Effector CD4-positive, alpha-beta T cell (primary cell): Measurements from ENCODE around the gene ERMARD.

ENCODE experiments used
- DNase-seq: peaks from one replicate; pipeline ENCODE4 v3.0.0-alpha.2; 2020
- total RNA-seq: gene quantifications from one replicate; lab custom pipeline; 2026; lab: John Stamatoyannopoulos, UW

Gene ERMARD
- total RNA-seq, result 33.8 reads per million, percentile 59 among the genes with 10 or more reads in this experiment

DNA sequence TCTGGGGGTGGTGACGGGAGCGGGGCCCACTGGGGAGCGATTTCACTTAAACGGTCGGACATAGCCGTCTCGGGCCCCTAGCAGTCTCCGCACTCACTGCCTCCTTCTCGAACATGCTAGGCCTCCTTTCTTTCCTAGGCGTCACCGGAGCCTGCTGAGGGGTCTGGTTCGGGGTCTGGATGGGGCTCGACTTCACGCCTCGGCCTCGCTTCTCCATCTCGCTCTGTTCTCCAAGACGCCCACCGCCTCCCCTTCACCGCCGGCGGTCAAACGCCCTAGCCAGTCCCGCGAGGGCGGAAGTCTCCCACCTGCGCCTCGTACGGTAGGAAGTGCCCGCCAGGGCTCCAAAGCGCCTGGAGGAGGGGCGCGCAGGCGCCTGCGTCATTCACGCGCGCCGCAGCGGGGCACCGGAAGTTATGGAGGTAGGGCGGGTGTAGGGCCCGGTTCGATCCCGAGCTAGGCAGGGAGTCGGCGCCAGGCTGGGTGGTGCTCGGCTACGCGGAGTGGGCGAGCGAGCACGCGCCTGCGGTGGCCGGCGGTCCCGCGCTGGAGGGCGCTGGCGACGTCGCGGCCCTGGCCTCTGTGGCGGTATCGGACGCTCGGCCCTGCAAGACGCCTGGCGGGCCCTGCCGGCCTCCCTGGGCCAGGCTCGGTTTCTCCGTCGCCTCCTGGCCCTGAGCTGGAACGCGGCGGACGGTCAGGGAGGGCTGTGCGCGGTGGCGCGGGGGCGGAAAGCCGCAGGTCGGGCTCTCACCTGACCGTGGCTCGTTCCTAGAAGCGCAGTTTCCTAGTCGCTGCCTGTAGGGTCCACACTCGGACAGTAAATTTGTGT is at the start of gene ERMARD, which contains the start of gene DYNLT2:
Gene ERMARD (plus strand): TSS at position 381 of the 832 bp plus-strand sequence. CDS start 36 bp downstream, at position 417.
Gene DYNLT2 (minus strand): TSS at position 331 of the 832 bp plus-strand sequence. CDS start 114 bp downstream, at position 217.
- peak; percentile 89 for DNase-seq

DNA sequence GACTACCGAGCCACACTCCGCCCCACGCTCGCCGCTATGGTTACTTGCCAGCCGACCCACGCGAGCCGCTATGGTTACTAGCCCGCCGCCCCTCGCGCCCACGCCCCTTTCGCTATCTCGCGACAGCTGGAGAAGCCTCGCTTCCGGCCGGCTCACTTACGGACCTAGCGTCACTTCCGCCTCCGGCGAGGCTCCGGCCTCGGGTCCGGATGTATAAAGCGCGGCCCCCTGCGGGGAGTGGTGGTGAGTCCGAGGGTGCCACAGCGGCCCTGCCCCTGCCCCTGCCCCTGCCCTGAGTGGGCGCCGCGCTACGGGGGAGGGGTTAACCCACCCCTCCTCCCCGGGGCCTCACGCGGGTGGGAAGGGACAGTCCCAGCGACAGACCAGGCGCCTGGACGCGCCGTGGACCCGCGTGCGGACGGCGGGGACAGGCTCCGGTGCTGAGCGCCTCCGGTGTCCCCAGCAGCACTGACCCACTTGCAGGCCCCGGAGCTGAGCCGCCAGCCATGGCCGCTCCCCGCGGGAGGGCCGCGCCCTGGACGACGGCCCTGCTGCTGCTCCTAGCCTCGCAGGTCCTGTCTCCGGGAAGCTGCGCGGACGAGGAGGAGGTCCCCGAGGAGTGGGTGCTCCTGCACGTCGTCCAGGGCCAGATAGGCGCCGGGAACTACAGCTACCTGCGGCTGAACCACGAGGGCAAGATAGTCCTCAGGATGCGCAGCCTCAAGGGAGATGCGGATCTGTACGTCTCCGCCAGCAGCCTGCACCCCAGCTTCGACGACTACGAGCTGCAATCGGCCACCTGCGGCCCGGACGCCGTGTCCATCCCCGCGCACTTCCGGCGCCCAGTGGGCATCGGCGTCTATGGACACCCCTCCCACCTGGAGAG is 49.2 kb upstream of the ERMARD start, which contains the start of the genes C6orf120 and WDR27:
Gene C6orf120 (plus strand): TSS at position 173 of the 886 bp plus-strand sequence. CDS start 334 bp downstream, at position 507.
Gene WDR27 (minus strand): TSS at position 76 of the 886 bp plus-strand sequence. CDS start 13,024 bp downstream, outside the sequence.
- DNase-seq, result peak; percentile 96

DNA sequence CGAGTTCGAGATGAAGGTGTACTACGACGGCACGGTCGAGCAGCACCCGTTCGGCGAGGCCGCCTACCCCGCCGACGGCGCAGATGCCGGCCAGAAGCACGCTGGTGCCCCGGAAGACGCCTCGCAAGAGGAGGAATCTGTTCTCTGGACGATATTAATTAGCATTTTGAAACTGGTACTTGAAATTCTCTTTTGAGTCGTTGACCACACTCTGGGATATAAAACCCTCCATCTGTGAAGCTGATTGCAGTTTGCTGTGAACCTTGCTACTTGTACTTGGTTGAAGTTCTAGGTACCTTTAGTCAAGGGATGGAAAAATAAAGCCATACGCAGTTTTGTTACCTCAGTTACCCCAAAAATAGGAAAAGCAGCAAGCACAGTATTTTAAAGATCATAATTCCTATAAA is 48.6 kb upstream of the ERMARD start:
- DNase-seq, result no peak

DNA sequence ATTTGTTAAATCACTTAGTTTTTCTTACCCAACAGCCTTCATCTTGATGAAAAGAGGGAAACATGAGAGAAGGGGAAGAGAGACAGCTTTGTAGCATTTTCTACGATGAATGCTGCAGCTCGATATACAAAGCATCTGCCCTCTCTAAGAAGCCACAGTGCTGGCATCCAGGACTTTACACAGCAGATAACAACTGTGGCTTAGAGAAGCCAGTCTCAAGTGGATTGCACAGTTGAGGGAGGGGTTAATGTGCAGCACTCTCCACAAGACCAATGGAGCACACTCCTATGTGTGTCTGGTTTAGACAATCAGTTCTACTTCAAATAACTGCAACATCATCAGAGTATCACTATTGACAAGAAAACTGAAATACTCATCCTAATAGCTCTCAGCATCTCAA is 43.6 kb upstream of the ERMARD start:
- no peak for DNase-seq

DNA sequence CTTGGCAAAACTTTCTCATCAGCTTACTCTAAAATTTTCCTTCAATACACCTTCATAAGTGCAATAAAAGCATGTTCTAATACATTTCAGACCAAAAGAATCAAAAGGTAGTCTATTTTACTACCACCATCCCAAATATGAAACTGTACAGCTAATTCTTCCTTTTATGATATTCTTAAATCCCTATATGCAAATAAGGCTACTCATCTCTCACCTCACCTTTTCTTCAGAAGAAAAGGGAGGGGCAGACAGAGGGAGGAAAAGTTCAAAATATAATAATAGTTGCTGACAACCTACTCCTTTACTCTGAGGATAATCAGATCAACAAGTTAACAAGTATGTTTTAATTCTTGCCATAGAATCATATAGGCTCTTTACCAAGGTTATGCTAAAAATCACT is 42.1 kb upstream of the ERMARD start:
- no peak for DNase-seq

DNA sequence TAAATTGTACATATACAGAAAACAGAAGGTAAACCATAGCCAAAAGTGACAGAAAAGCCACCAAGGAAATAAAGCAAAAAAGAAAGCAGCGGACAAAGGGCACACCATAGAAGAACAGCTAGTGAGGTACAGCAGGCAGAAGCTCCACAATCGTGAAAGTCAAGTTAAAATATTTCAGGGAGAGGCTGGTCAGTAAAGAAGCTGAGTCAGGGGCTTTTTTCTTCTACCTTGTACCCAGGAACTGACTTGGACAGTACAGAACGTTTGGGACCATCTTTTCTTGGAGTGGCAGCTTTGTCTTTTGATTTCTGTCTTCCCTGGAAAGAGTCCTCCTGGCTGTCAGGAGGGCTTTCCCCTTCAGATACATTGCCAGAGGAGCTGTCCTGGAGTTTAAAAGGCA is 41.4 kb upstream of the ERMARD start:
- DNase-seq, result no peak

DNA sequence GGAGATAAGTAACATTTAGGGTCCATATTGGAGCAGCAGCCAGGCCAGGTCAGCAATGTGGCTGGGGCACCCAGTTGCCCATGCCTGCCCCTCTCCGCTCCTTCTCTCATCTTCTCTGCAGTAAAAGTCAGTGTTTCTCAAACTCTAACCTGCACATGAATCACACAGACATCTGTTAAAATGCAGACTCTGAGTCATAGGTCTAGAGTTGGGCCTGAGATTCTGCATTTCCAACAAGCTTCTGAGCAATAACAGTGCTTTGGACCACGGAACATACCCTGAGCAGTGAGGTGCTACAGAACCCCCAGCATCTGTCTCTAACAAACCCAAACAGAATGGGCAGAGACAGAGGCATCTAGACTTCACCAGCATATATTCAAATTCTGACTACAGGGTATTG is 37.2 kb upstream of the ERMARD start:
- DNase-seq, result no peak

DNA sequence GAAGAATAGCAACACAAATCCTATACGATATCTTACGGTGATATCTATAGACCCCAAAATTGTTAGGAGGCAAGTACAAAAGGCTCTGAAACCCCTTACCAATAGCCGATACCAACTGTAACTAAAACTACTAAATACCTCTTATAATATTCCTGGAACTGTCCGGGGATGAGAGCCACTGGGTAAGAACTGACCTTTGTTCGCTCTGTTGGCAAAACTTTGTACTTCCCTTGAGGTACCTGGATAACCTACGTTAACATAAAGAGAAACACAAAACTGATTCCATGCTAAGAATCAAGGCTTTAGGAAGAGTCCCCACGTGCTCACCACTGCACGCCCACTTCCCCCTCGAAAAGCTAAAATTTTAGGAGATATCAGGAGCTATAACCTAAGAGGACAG is 36.8 kb upstream of the ERMARD start:
- no peak for DNase-seq

DNA sequence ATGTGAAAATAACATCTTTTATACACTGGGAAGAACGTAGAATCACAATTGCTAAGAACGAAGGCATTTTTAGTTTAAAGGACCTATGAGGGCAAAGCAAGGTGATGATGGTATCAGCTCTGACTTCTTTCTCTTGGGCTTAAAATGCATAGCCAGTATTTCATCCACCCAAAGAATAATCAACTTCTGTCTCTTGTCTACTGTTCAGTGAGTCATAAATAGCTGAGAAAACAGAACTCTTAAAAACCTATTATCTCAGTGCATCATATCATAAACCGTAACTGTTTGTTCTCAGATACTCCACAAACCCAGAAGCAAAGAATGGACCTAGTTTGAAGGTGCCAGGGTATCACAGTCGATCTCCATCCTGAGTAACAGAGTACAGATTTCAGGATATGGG is 32.3 kb upstream of the ERMARD start:
- no peak for DNase-seq

DNA sequence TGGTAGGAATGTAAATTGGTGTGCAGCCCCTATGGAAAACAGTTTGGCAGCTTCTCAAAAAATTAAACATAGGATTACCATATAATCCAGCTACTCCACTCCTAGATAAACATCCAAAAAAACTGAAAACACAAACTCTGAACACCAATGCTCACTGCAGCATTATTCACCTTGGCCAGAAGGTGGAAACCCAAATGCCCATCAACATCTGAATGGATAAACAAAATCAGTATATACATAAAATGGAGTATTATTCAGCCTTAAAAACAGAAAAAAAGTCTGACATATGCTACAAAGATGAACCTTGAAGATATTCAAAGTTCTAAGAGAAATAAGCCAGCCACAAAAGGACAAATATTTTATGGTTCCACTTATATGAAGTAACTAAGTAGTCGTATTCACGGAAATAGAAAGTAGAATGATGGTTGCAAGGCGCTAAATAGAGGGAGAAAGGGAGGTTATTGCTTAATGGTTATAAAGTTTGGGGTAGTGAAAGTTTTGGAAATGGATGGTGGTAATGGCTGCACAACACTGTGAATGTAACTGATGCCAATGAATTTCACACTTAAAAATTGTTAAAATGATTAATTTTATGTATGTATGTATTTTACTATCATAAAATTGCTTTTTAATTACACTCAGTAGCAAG is 31.1 kb upstream of the ERMARD start:
- no peak for DNase-seq

DNA sequence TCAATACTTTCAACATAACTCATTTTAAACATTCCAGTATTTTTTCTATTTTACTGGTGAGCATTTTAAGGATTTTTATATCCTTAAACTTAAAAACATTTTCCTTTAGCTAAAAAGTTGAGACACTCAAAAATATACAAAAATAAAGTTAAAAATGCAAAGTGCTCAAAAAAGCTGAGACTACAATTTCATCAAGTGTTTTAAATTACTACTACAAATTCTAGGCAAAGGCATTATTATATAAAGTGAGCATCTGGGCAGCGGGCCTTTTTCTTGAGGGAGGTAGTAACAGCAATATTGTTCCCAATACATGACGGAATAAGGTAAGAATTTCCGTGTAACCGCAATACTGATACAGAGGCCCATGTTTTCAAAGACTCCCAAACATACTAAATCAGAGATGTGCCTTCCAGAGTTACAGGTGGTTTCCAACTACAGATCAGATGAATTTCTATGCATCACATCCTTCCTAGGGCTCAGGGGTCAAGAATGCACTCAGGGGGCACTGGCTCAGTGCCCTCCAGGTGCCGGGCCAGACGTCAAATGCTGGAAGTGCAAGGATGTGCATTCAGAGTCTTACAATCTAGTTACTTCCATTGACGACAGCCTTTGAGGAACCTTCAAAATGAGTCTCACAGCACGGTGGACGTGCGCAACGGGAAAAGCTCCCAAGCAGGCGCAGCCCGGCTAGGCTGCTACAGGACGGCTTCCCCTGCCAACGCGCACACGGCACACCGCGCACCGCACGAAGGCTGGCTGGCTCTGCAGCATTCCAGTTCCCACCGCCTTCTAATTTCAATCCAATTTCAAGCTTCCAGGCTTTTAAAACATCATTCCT is 28.8 kb upstream of the ERMARD start:
- peak; percentile 16 for DNase-seq

DNA sequence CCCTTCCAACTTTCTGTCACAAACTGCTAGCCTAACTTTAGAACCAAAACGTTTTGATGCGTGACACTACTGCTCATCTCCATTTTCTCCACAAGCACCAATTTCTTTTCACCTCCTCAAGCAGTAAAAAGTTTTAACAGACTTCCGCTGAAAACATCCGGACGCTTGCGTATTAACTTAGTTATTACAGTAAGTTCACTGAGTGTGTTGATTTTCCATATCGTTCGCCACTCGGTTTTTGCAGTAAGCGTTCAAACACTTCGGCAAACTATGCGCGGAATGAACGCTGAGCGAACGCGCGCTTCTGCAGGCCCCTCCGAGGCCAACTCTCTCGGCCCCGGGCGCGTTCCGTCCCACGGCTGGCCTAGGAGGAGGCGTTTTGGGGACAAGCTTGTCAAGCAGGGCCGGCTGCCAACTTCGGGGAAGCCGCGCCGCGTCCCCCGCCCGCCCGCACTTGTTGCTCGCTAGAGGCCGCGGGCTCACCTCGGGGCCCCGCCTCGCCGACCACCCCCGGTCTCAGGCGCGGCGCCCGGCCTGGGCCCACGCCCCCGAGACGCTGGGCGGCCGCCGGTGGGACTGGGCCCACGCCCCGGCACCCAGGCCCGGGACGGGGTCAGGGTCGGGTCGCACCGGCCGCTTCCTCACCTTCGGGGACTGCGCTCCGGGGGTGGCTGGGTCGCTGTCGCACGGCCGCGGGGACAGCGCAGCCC is 28.1 kb upstream of the ERMARD start:
- DNase-seq, result peak; percentile 51

DNA sequence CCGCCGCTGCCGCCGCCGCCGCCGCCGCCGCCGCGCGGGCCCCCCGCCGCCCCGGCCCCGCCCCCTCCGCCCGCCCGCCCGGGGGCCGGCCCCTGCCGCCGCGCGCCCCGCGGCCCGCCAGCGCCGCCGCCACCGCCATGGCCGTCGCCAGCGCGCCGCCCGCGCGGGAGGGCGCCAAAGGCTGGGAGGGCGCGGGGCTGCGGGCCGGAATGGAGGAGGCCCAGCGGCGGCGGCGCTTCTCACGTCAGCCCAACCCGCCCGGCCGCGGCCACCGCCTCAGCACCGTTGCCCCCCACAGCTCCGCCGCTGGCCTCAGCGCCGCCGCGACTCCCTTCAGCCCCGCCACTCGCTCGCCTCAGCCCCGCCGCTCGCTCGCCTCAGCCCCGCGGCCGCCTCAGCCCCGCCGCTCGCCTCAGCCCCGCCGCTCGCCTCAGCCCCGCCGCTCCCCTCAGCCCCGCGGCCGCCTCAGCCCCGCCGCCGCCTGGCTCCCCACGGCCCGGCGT is 27.4 kb upstream of the ERMARD start:
- DNase-seq, result peak; percentile 26

DNA sequence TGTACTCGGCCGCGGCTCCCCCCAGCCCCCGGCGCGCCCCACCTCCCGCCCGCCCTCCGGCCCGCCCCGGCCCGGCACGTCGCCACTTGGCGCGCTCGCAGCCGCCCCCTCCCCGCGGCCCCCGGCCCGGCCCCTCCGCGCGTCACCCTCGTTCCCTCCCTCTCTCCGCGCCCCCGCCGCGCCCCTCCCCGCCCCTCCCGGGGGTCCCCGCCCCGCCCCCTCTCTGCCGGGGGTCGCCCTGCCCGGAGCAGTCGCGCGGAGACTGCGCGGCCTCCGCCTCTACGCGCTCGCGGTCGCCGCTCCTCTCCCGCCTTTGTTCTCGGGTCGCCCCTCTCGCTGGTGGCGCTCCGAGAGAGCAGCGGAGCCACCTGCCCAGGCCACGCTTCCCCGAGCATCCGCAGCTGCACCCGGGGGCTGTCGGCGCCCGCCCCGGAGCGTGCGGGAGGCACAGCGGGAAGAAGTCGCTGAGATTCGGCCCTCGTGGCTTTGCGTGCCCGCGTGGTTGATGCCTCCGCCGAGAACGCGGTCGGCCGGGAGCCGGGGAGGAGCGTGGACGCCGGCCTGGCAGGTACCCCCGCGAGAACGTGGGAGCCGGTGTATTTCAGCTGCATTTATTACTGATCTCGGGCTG is 26.8 kb upstream of the ERMARD start, which contains the start of gene PHF10:
Gene PHF10 (minus strand): TSS at position 7 of the 631 bp plus-strand sequence. CDS start 569 bp downstream, outside the sequence.
- peak; percentile 62 for DNase-seq

DNA sequence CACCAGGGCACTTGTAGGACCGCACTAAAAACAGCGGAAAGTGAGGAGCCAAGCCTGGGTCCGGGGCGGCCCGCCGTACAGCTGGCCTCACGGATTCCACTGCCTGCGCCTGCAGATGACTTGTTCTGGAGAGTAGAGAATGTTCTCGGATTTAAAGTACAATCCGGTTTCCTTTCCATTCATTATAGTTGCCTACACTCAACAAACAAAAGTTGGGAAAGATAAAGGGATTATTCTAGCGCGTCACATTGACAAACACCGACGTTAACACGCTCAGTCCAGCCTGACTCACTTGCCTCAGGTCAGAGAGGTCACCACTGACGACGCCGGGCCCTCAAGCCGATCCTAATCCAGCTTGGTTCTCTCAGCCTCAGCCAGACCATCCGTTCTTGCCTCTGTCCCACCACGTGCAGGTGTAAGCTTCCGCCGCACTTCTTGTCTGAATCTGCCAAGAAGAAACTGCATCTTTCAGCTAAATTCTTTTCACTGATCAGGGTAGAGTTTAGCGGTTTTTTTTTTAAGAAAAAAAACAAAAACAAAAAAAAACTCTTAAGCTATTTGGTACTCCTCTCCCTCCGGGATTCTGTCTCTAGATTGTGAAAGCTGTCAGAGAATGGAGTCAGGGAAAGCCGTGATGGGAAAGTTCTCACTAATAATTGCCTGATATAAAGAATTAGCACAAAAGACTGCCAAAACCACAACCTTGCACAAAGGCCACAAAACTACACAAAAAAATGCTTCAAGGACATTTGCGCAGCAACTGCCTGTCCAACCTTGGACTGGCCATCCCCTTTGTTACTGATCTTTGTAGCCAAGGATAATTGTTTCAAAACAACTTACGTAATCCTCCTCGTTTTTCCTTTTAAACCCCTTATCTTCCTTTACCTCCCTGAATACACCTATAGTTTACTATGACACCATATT is 26.0 kb upstream of the ERMARD start:
- DNase-seq, result peak; percentile 3

DNA sequence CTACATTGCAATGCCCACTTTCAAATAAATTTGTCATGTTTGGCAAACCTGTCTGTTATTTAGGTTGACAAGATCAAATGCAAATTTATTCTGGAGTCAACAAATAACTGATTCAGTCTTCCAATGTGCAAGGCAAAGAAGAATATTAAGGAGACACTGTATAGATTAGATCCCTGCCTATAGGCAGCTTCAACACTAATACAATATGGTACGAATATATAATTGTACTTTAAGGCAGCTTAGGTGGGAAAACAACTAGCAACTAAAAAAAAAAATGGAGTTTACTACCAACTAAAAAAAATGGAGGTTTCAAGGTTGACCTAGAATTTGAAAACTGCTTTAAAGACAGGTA is 25.4 kb upstream of the ERMARD start:
- DNase-seq, result no peak

DNA sequence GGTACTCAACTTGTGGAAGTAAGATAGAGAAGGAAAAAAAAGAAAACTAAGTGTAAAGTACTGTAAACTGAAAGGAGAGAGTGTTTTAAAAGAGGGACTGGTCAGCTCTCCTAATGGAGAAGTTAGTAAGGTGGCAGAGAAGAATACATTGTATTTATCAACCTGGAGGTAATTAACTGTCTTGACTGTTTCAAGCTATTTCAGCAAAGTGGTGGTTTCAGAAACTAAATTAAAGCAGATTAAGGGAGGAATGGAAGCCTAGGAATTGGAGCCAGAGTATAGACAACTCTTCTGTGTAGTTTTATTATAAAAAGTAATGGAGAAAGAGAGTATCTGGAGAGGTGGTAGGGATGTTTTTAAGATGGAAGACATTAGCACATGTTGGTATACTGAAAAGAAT is 24.5 kb upstream of the ERMARD start:
- DNase-seq, result no peak

DNA sequence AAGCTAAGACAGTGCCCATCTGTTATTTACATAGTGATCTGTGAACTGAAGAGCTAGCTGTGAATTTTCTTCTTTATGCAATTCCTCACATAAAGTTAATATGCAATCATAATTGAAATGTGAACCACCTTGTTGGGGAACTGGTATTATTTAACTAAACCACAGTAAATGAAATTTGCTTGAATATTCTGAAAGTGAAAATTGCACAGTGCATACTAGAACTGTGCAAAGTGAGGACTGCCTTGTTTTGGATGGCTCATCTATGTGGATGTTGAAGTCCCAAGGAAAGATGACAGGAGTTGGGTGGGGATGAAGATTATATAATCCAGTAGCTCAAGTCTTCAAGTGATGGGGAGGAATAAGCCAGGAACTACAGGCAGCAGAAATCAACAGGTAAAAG is 21.5 kb upstream of the ERMARD start:
- DNase-seq, result no peak
